Hematopoietic multipotent progenitor cell treated with erythropoietin and hydrocortisone succinate and interleukin-3 and kit ligand, for 4 days (in vitro differentiated cells): ENCODE measurements around the gene IL20RA.
"Not testable (repeated sequence)": the region's sequence is repeated elsewhere in the genome, so short reads cannot be mapped to it uniquely, and the experiment has no call there.

Experiments used
- DNase-seq: peaks from one replicate; pipeline ENCODE4 v3.0.0-alpha.2; 2015

The IL20RA gene

GRCh38 chr6:137005073-137005472 lies 39.7 kb downstream of the IL20RA start:
- DNase-seq = no peak

- no peak for DNase-seq
Measured at GRCh38 chr6:137002505-137002904, 42.3 kb downstream of the IL20RA start.

- no peak for DNase-seq
Measured at GRCh38 chr6:137001977-137002302, 42.8 kb downstream of the IL20RA start.

GRCh38 chr6:137001299-137001976 lies 43.3 kb downstream of the IL20RA start:
- no peak for DNase-seq

GRCh38 chr6:137000825-137001224 lies 43.9 kb downstream of the IL20RA start:
- DNase-seq = no peak

GRCh38 chr6:136995521-136995920 lies 49.2 kb downstream of the IL20RA start:
- DNase-seq = no peak

- DNase-seq = no peak
Measured at GRCh38 chr6:136994782-136995181, 50.0 kb downstream of the IL20RA start.

- DNase-seq = no peak
Measured at GRCh38 chr6:136992113-136992512, 52.7 kb downstream of the IL20RA start.

GRCh38 chr6:136991646-136992045 lies 53.1 kb downstream of the IL20RA start:
- DNase-seq = peak; percentile 25

- no peak for DNase-seq
Measured at GRCh38 chr6:136990754-136991153, 54.0 kb downstream of the IL20RA start.

- no peak for DNase-seq
Measured at GRCh38 chr6:136990242-136990578, 54.6 kb downstream of the IL20RA start.

GRCh38 chr6:136989571-136990241 lies 55.1 kb downstream of the IL20RA start:
- no peak for DNase-seq

- DNase-seq = no peak
Measured at GRCh38 chr6:136987526-136987925, 57.2 kb downstream of the IL20RA start.

- DNase-seq = no peak
Measured at GRCh38 chr6:136985502-136985901, 59.3 kb downstream of the IL20RA start.

- DNase-seq = no peak
Measured at GRCh38 chr6:136984578-136984977, 60.2 kb downstream of the IL20RA start.

- DNase-seq = no peak
Measured at GRCh38 chr6:136983687-136984086, 61.1 kb downstream of the IL20RA start.

GRCh38 chr6:136982928-136983327 lies 61.8 kb downstream of the IL20RA start:
- DNase-seq = peak; percentile 23

- no peak for DNase-seq
Measured at GRCh38 chr6:136980070-136980469, 64.7 kb downstream of the IL20RA start.

- no peak for DNase-seq
Measured at GRCh38 chr6:136979206-136979605, 65.6 kb downstream of the IL20RA start.

- no peak for DNase-seq
Measured at GRCh38 chr6:136977075-136977474, 67.7 kb downstream of the IL20RA start.

- DNase-seq = no peak
Measured at GRCh38 chr6:136975089-136975715, 69.6 kb downstream of the IL20RA start.

- DNase-seq = not testable (repeated sequence)
Measured at GRCh38 chr6:136973781-136974180, 71.0 kb downstream of the IL20RA start.

- no peak for DNase-seq
Measured at GRCh38 chr6:136971609-136972008, 73.2 kb downstream of the IL20RA start.

GRCh38 chr6:136969930-136970329 lies 74.8 kb downstream of the IL20RA start:
- DNase-seq = peak; percentile 52

GRCh38 chr6:136969433-136969832 lies 75.3 kb downstream of the IL20RA start:
- no peak for DNase-seq
